CD1c-positive myeloid dendritic cell (primary cell): ENCODE results near the gene CMPK1.
"Not testable (repeated sequence)": the region's sequence is repeated elsewhere in the genome, so short reads cannot be mapped to it uniquely, and the experiment has no call there.

Experiments
- DNase-seq: peaks from one replicate; pipeline ENCODE4 v3.0.0-alpha.2; 2016; ENCODE audit errors: extremely low spot score

Gene CMPK1

GRCh38 chr1:47338249-47339077 is 4.9 kb downstream of the CMPK1 start:
- no peak for DNase-seq

GRCh38 chr1:47340227-47340626 is 6.6 kb downstream of the CMPK1 start:
- no peak for DNase-seq

- not testable (repeated sequence) for DNase-seq
Observed at GRCh38 chr1:47346979-47347378, 13.4 kb downstream of the CMPK1 start.

- DNase-seq, result no peak
Observed at GRCh38 chr1:47347735-47348134, 14.1 kb downstream of the CMPK1 start.

GRCh38 chr1:47348246-47348645 is 14.7 kb downstream of the CMPK1 start:
- DNase-seq, result no peak

GRCh38 chr1:47351305-47351704 is 17.7 kb downstream of the CMPK1 start:
- peak; percentile 6 for DNase-seq

GRCh38 chr1:47361380-47361779 is 27.8 kb downstream of the CMPK1 start:
- DNase-seq, result no peak

GRCh38 chr1:47362828-47363227 is 29.2 kb downstream of the CMPK1 start:
- DNase-seq, result no peak

- DNase-seq, result no peak
Observed at GRCh38 chr1:47367651-47368050, 34.1 kb downstream of the CMPK1 start.

GRCh38 chr1:47371016-47371517 is 37.5 kb downstream of the CMPK1 start:
- DNase-seq, result no peak

- DNase-seq, result no peak
Observed at GRCh38 chr1:47374501-47374900, 40.9 kb downstream of the CMPK1 start.

- DNase-seq, result no peak
Observed at GRCh38 chr1:47378147-47378546, 44.6 kb downstream of the CMPK1 start.

GRCh38 chr1:47380699-47381098 is 47.1 kb downstream of the CMPK1 start:
- DNase-seq, result no peak

GRCh38 chr1:47382399-47382983 is 48.9 kb downstream of the CMPK1 start:
- DNase-seq, result no peak

- DNase-seq, result no peak
Observed at GRCh38 chr1:47384083-47384482, 50.5 kb downstream of the CMPK1 start.

GRCh38 chr1:47385020-47385419 is 51.4 kb downstream of the CMPK1 start:
- no peak for DNase-seq

GRCh38 chr1:47386268-47386667 is 52.7 kb downstream of the CMPK1 start:
- no peak for DNase-seq

- no peak for DNase-seq
Observed at GRCh38 chr1:47388030-47388890, 54.7 kb downstream of the CMPK1 start.

- DNase-seq, result peak; percentile 68
Observed at GRCh38 chr1:47388891-47389238, 55.3 kb downstream of the CMPK1 start.

GRCh38 chr1:47389731-47390130 is 56.1 kb downstream of the CMPK1 start:
- no peak for DNase-seq

GRCh38 chr1:47390843-47391242 is 57.3 kb downstream of the CMPK1 start:
- no peak for DNase-seq

- DNase-seq, result no peak
Observed at GRCh38 chr1:47393141-47393540, 59.6 kb downstream of the CMPK1 start.
